ENCODE measurements around the gene SLC26A4.

Gene SLC26A4

GRCh38 chr7:107691716-107692115 lies 31.1 kb downstream of the SLC26A4 start:
- Histone ChIP-seq H3K4me3 (no peak overlapping the region), H3K27ac (no peak overlapping the region), H4K20me1 (no peaks in the 10 kb centered on the region), H3K4me2 (no peak overlapping the region), H3K27me3 (no peaks in the 10 kb centered on the region), H3K4me1 (no peaks in the 10 kb centered on the region), H3K9ac (no peak overlapping the region), H3K9me3 (no peaks in the 10 kb centered on the region), H3K36me3 (no peaks in the 10 kb centered on the region)
- TF ChIP-seq Cebpa-rat (IDR thresholded peaks at IDR 0.05), result no peak

GRCh38 chr7:107692501-107692900 lies 31.9 kb downstream of the SLC26A4 start:
- no peak for TF ChIP-seq Cebpa-rat (IDR thresholded peaks at IDR 0.05)
- no peaks in the 10 kb centered on the region for H3K27me3 ChIP-seq
- H3K4me1 ChIP-seq, result no peaks in the 10 kb centered on the region
- H4K20me1 ChIP-seq, result no peaks in the 10 kb centered on the region
- H3K36me3 ChIP-seq, result no peaks in the 10 kb centered on the region
- no peak overlapping the region for H3K4me3 ChIP-seq
- H3K9me3 ChIP-seq, result no peaks in the 10 kb centered on the region
- no peak overlapping the region for H3K9ac ChIP-seq
- H3K4me2 ChIP-seq, result no peak overlapping the region
- H3K27ac ChIP-seq, result no peak overlapping the region

DNA sequence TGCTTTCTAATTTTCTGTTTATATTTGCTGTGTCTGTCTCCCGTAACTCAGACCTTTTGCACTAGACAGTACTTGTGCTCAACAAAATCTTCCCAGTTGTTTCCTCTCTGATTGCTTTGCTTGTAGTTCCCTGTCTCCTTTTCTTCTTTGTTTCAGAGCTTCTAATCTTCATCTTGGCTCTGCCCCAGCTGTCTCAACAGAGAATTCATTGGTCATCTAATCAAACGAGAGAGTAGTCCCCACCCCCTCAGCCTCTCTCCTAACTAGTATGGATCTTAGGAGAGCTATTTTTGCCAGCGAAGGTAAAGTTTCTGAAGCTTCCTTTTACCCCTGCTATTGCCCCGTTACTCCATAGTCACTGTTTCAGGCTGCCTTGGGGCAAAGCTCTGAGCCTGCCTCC lies 32.8 kb downstream of the SLC26A4 start:
- Histone ChIP-seq H4K20me1 (no peaks in the 10 kb centered on the region), H3K27me3 (no peaks in the 10 kb centered on the region), H3K9ac (no peak overlapping the region), H3K36me3 (no peaks in the 10 kb centered on the region), H3K4me2 (no peak overlapping the region), H3K4me1 (no peaks in the 10 kb centered on the region), H3K9me3 (no peaks in the 10 kb centered on the region), H3K4me3 (no peak overlapping the region), H3K27ac (no peak overlapping the region)
- no peak for TF ChIP-seq Cebpa-rat (IDR thresholded peaks at IDR 0.05)

DNA sequence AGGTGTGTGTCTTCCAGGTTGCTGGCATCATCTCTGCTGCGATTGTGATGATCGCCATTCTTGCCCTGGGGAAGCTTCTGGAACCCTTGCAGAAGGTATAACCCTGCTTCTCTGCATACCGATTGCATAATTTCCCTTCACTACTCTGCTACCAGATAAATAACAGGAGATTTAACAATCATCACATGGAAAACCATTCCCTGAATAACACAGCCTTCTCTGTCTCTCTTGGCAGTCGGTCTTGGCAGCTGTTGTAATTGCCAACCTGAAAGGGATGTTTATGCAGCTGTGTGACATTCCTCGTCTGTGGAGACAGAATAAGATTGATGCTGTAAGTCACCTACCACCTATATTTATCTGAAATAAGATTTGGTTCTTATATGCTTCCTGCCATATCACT lies 33.8 kb downstream of the SLC26A4 start:
- no peak for TF ChIP-seq Cebpa-rat (IDR thresholded peaks at IDR 0.05)
- no peaks in the 10 kb centered on the region for H3K9me3 ChIP-seq
- no peaks in the 10 kb centered on the region for H4K20me1 ChIP-seq
- no peak overlapping the region for H3K9ac ChIP-seq
- H3K27ac ChIP-seq, result no peak overlapping the region
- no peak overlapping the region for H3K4me2 ChIP-seq
- H3K27me3 ChIP-seq, result no peaks in the 10 kb centered on the region
- H3K36me3 ChIP-seq, result no peaks in the 10 kb centered on the region
- H3K4me1 ChIP-seq, result no peaks in the 10 kb centered on the region
- no peak overlapping the region for H3K4me3 ChIP-seq

DNA sequence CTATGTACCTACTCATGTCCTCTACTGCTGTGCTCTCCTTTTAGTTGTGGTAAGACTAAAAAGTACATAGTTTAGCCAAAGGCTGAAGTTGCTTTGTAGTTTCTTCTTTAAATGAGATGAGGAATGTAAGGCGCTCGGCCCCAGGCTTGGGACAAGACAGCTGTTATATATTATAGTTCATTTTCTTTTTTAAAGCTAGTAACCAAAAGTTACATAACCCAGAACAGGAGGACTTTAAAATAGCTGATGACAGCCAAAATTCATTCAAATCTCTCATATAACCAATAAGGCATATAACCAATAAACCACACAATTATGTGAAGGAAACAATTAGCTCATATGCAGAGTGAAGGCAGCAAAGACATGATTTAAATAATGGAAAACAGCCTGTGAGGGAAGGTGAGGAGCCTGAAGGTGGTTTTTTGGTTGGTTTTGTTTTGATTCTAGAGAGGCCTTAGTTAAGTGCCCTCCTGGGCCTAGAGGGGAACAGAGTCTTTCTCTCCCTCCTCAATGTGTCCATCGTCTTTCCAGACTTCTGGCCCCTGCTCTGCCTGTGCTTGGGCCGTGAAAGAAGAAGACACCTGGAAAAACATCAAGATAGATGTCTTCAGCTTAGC lies 35.8 kb downstream of the SLC26A4 start:
- Histone ChIP-seq H3K9ac (no peak overlapping the region), H3K4me2 (no peak overlapping the region), H3K4me3 (no peak overlapping the region), H3K27me3 (no peaks in the 10 kb centered on the region), H3K36me3 (no peaks in the 10 kb centered on the region), H3K27ac (no peak overlapping the region), H3K4me1 (no peaks in the 10 kb centered on the region), H3K9me3 (no peaks in the 10 kb centered on the region), H4K20me1 (no peaks in the 10 kb centered on the region)
- no peak for TF ChIP-seq Cebpa-rat (IDR thresholded peaks at IDR 0.05)

GRCh38 chr7:107697321-107698049 lies 36.9 kb downstream of the SLC26A4 start:
- H3K27me3 ChIP-seq, result no peaks in the 10 kb centered on the region
- TF ChIP-seq Cebpa-rat (IDR thresholded peaks at IDR 0.05), result no peak
- no peak overlapping the region for H3K9ac ChIP-seq
- H3K36me3 ChIP-seq, result no peaks in the 10 kb centered on the region
- H3K4me2 ChIP-seq, result no peak overlapping the region
- no peaks in the 10 kb centered on the region for H4K20me1 ChIP-seq
- no peak overlapping the region for H3K27ac ChIP-seq
- no peaks in the 10 kb centered on the region for H3K9me3 ChIP-seq
- no peak overlapping the region for H3K4me3 ChIP-seq
- no peaks in the 10 kb centered on the region for H3K4me1 ChIP-seq

DNA sequence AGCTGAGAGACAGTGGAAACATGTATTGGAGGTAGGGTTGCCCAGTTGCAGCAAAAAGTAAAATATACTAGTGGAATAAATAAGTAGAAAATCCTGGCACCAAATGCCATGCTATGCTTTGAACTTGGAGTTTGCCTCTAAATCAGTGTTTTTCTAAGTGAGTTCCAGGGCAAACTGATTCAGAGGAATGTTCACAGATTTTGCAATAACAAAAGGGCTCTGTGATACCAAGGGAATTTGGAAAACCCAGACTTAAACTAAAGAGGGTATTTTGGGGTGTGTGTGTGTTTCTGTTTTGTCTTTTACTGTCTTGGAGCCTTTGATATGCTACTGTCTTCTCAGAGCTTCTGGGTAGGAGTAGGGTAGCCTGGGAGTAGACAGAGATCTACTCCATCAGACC lies 39.9 kb downstream of the SLC26A4 start:
- Histone ChIP-seq H3K27me3 (no peaks in the 10 kb centered on the region), H3K4me3 (no peak overlapping the region), H4K20me1 (no peaks in the 10 kb centered on the region), H3K9ac (no peak overlapping the region), H3K4me2 (no peak overlapping the region), H3K9me3 (no peaks in the 10 kb centered on the region), H3K4me1 (no peaks in the 10 kb centered on the region), H3K27ac (no peak overlapping the region), H3K36me3 (no peaks in the 10 kb centered on the region)
- TF ChIP-seq Cebpa-rat (IDR thresholded peaks at IDR 0.05), result no peak

DNA sequence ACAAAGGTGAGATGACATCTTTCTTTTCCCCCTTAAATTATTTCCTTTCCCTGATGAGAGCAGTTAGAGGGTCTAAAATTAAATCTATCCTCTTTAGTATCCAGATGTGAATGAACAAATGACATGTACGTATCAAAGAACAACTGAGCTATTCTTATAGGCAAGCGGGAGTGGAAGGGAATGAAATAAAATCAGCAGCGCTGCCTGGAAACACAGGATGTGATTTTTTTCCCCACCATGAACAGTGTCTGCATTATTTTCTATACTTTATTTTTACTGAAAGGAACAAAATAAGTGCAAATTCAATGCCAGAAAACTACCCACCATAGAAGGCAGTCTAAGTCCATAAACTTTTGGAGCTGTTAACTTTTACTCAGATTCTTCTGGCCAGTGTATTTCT lies 40.6 kb downstream of the SLC26A4 start:
- H3K9ac ChIP-seq, result no peak overlapping the region
- no peaks in the 10 kb centered on the region for H3K9me3 ChIP-seq
- no peak for TF ChIP-seq Cebpa-rat (IDR thresholded peaks at IDR 0.05)
- no peak overlapping the region for H3K4me3 ChIP-seq
- no peak overlapping the region for H3K4me2 ChIP-seq
- H4K20me1 ChIP-seq, result no peaks in the 10 kb centered on the region
- no peaks in the 10 kb centered on the region for H3K4me1 ChIP-seq
- no peaks in the 10 kb centered on the region for H3K27me3 ChIP-seq
- no peaks in the 10 kb centered on the region for H3K36me3 ChIP-seq
- H3K27ac ChIP-seq, result no peak overlapping the region

DNA sequence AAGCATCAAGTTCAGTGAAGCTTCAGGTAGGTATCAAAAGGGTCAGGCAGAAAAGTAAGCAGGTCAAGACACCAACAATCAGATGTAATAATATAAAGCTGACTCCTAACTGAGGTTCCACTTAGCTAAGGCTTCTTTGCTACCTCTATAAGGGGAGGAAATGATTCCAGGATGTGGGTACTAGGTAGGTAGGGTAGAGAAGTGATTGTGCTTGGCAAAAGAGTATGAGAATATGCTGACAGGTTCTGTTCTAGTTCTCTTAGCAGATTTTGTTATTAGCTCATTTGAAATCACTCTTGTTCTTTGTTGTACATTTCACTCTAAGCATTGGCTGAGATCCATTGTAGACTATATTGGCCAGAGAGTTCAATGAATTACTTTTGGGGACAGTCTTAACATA lies 42.6 kb downstream of the SLC26A4 start:
- no peak overlapping the region for H3K27ac ChIP-seq
- H3K9ac ChIP-seq, result no peak overlapping the region
- no peak overlapping the region for H3K4me2 ChIP-seq
- H3K4me3 ChIP-seq, result no peak overlapping the region
- H3K9me3 ChIP-seq, result no peaks in the 10 kb centered on the region
- no peaks in the 10 kb centered on the region for H4K20me1 ChIP-seq
- no peaks in the 10 kb centered on the region for H3K27me3 ChIP-seq
- no peaks in the 10 kb centered on the region for H3K36me3 ChIP-seq
- TF ChIP-seq Cebpa-rat (IDR thresholded peaks at IDR 0.05), result no peak
- no peaks in the 10 kb centered on the region for H3K4me1 ChIP-seq

DNA sequence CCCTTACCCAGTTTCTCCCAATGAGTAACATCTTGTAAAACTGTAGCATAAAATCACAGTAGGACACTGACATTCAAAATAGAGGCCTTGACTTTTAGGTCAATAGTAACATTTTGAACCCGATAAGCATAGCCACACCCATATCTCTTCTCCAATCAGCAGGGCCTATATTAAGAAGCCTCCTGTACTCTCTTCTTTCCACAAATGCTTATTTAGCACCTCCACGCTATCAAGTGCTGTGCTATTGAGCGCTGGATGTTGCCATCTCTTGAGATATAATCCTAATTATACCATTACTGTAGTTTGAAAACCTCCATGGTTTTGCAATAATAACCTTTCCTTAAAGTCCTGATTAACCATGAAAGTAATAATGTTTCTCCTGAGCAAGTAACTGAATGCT lies 43.2 kb downstream of the SLC26A4 start:
- Histone ChIP-seq H3K27me3 (no peaks in the 10 kb centered on the region), H3K36me3 (no peaks in the 10 kb centered on the region), H3K9ac (no peak overlapping the region), H3K4me2 (no peak overlapping the region), H4K20me1 (no peaks in the 10 kb centered on the region), H3K27ac (no peak overlapping the region), H3K4me1 (no peaks in the 10 kb centered on the region), H3K9me3 (no peaks in the 10 kb centered on the region), H3K4me3 (no peak overlapping the region)
- no peak for TF ChIP-seq Cebpa-rat (IDR thresholded peaks at IDR 0.05)

Data from BLaER1 (cell line).